GM19463 (cell line): Measurements from ENCODE around the gene NTS.
A peak's percentile ranks its signal among the peaks of the same experiment; 100 is the strongest.

Source experiments
- ATAC-seq: cut with Tn5 transposase; IDR thresholded peaks from one replicate; pipeline ENCODE4 v1.9.1; 2021; ENCODE audit warnings: mild to moderate bottlenecking, moderate library complexity; ENCODE audit not compliant: unreplicated experiment

Gene NTS

DNA sequence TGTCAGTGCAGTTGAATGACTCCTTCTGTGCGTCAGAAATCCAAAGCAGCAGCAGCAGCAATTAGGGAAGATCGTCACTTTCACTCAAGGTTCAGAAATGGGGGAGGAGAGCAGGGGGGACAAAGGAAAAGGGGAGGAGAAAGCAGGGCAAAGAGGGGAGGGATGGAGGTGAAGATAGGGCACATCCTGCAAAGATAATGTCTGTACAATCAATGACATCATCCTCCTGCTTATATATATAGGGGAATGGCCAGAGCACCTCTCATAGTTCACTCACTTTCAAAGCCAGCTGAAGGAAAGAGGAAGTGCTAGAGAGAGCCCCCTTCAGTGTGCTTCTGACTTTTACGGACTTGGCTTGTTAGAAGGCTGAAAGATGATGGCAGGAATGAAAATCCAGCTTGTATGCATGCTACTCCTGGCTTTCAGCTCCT lies at the start of gene NTS:
Gene NTS, plus strand, starts transcription at position 265 of the 431 bp plus-strand sequence. Its CDS starts 109 bp downstream, at position 374.
- peak; percentile 94 for ATAC-seq

DNA sequence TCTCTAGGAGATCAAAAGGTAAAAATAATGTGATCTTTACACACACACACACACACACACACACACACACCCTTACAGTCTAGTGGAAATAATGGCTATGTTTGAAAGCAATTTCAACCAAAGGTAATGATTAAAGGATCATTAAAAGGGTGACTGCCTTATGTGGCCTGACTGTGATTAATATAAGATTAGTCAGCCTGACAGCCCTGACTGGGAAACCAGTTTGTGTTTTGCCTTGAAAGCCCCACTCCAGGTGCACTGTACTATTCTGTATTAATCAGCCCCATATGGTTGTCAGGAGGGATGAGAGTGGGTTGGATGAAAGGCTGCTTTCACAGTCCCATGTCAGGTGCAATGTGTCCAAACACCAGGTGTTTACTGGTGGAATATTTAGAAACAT lies 48.3 kb upstream of the NTS start:
- ATAC-seq, result no peak

- ATAC-seq, result no peak
These were observed 45.5 kb upstream of the NTS start for GRCh38 chr12:85828576-85828975.

DNA sequence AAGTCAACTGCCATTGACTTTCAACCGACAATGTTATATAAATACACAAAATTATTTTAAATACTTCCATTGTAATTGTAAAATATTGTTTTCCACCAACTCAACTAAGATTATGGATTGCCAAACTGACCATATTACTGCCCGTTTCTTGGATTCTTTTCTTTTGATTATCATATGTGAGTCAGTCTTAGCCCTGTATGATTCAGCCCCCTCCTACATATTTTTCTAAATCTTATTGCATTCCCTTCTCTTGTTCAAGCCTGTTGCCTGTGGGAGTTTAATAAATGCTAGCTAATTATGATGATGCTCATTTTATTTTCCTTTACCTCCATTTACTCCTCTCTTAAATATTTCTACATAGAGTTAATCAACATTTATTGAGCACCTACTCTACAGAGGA lies 44.7 kb upstream of the NTS start:
- no peak for ATAC-seq

GRCh38 chr12:85831327-85831990 lies 42.6 kb upstream of the NTS start:
- ATAC-seq, result no peak

- ATAC-seq, result no peak
These were observed 40.5 kb upstream of the NTS start for GRCh38 chr12:85833579-85833978.

GRCh38 chr12:85834378-85834777 lies 39.7 kb upstream of the NTS start:
- ATAC-seq, result no peak

- ATAC-seq, result no peak
These were observed 38.5 kb upstream of the NTS start for GRCh38 chr12:85835426-85836196.

DNA sequence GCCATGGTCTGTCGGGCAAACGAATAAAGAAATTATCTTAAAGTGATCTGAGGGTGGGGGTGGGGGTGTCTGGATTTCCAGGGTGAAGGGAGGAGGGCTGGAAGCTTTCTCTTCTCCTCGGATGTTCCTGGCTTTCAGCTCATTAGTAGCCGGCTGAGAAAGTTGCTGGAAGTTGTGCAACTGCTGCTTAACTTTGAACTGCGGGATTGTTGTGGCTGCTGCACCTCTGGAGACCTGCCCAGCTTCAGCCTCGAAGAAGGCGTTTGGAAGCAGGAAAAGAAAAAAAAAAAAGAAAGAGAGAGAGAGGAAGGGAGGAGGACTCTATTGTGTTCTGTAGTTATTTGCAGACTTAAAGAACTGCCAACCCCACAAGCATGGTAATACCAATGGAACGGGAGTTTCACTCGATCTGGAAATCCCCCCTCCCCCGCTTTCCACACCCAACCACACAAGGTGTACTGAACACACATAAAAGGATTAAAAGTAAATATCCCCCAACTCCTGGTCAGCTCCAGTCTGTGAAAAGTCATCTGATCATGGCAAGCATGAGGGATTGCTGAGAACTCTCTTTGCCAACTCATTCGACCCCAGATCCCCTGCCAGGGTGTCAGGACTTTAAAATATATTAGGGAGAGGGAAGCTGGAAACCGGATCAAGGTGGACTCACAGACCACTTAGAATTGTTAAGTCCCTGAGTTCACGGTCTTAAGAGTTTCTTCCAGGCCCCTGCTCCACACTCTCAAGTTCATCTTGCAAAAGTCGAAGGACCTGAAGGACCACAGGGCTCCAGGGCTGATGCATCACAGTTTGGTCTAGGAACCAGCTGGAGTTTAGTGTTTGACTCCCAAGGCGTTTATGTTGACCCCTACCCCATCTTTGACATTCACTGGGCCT lies 37.7 kb upstream of the NTS start, which contains the start of gene RASSF9:
Gene RASSF9, minus strand, starts transcription at position 213 of the 894 bp plus-strand sequence. Its CDS starts 208 bp downstream, at position 5.
- peak; percentile 67 for ATAC-seq

GRCh38 chr12:85843606-85844310 lies 30.3 kb upstream of the NTS start:
- ATAC-seq, result no peak

GRCh38 chr12:85849344-85849743 lies 24.8 kb upstream of the NTS start:
- ATAC-seq, result no peak

DNA sequence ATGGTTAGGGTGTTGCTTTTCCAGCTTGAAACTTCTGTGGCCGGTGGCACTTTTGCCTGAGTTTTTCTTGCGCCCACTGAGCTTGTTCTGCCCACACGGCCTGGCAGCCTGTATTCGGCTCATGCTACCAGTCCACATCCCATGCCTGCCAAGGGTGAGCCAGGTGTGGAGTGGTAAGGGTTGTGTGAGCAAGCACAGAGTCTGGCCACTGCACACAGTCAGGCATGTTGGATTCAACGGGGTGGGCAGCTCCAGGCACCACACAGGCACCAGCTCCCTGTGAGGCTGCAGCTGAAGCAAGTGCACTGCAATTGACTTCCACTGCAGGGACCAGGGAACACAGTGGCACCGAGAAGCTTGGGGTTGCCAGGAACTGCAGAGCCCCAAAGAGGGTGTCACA lies 18.8 kb upstream of the NTS start:
- no peak for ATAC-seq

DNA sequence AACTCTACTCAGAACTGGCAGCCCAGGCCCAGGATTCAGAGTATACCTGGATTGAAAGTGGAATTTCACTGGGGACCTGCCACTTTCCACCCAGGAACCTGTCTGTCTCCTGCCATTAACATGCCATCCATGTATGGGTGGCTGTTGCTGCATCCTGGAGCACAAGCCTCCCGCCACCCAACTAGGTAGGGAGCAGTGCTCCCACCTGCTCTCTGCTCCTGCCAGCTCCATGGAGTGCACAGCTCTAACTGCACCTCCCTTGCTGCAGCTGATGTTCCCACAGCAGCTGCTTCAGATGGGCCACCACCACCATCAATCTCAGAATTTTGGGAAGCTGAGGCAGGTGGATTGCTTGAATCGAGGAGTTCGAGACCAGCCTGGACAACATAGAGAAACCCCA lies 17.1 kb upstream of the NTS start:
- no peak for ATAC-seq

- ATAC-seq, result no peak
These were observed 8.2 kb upstream of the NTS start for GRCh38 chr12:85865890-85866289.

DNA sequence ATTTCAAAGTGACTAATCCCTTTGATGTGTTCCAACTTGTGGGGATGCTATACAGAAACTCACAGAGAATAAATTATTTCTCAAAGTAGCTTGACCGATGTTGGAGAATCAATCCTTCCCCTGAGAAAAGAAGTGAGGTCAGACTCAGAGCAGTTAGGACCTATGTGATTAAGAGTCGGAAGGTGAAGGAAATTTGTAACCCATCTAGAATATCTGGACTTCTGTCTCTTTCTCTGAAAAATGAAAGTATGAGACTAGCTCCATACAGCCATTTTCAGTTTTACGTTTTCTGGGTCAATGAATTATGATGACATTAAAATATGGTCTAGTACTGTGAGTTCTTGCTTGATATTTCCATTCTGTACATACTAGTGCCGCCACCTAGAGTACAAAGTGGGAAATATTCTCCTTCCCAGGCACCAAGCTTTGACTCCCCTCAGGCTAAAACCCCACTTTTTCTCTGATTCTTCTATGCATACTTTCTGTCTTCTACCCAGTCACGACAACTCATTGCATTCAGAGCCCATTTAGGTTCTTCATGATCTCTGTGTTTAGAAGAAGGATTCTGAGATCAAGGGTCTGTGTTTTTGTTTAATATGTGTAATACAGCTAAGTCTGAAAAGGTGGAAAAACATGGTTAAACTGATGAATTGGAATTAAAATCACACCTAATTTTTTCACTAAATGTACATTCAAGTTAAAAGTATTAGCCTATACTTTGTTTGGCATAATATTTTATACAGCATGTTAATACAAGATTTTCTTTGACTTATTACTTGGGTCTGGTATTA lies 6.9 kb upstream of the NTS start:
- peak; percentile 89 for ATAC-seq

- peak; percentile 58 for ATAC-seq
These were observed 1.5 kb upstream of the NTS start for GRCh38 chr12:85872497-85873091.

DNA sequence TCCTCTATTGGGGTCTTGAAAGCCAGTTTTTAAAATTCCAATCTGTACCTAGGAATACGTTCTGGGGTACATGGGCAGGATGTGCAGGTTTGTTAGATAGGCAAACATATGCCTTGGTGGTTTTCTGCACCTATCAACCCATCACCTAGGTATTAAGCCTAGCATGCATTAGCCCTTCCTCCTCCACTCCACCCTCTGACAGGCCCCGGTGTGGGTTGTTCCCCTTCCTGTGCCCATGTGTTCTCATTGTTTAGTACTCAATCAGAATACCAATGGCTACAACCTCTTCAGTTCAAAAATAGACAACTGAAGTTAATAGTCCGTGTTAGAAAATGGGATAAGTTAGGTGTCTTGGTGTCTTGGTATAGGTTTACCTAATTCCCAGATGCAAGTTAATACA lies 3.4 kb downstream of the NTS start:
- no peak for ATAC-seq

DNA sequence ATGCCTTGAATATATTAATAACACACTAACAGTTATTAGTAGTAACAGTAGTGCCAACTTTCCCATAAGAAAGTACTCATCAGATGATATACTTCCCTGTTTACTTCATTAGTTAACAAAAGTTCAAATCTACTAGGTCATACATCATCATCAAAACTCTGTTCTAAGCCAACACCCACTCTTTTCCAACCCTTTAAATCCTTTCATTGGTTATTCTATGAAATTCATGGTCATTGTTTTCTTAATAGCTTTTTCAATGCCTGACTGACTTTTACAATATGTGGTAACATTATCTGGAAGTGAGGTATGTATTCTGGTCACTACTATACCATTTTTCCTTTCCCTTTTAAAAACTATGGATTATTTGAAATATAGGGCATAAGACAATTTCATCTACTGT lies 9.7 kb downstream of the NTS start:
- no peak for ATAC-seq

DNA sequence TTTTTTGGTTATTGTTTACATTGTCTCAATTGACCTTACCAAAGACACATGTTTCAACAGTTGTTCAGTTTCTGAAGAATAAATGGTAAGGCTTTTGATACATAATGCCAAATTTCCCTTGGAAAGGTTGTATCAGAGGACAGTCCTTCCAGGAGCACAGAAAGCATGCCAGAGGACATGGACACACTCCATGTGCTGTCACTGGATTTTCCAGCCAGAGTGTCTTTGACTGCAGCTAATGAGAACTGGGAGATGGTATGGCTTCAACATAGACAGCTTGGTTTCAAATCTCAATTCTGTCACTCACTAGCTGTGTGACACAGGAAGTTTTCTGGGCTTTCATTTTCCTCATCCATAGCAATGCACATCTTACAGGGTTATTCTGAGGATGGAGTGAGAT lies 20.6 kb downstream of the NTS start:
- no peak for ATAC-seq
